ENCODE measurements around the gene CYP19A1.

Gene CYP19A1

DNA sequence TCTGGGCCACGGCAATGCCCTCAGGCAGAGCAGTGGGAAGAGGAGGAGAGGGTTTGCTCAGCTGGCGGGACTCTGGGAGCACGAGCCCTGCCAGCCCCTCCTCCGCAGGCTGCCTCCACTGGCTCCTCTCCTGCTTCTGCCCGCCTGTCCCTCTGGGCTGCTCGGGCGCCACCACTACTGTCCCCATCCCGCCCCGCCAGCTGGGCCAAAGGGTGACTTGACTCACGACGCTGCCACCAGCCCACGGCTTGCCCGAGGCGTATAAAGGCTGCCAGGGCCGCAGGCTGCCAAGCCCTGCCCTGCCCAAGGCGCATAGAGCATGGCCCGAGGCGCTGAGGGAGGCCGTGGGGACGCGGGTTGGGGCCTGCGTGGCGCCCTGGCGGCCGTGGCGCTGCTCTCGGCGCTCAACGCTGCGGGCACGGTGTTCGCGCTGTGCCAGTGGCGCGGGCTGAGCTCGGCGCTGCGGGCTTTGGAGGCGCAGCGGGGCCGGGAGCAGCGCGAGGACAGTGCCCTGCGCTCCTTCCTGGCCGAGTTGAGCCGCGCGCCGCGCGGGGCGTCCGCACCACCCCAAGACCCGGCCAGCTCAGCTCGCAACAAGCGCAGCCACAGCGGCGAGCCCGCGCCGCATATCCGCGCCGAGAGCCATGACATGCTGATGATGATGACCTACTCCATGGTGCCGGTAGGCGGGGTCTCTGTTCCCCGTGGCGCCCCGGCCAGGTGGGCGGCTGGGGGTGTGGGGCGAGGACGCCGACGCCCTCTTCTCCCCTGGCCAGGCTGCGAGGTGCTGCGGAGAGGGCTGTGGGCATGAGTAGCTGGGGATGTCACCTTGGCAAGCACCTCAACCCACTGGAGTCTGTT lies 3.2 kb upstream of the CYP19A1 start, which contains the start of gene GLDN:
Gene GLDN (plus strand): TSS at position 290 of the 861 bp plus-strand sequence. CDS start 30 bp downstream, at position 320.
- Histone ChIP-seq H3K9ac (ENCODE audit: low read length in 2 of 2) (peak within 1 kb of the TSS; percentile 55), H3K27ac (ENCODE audit: low read length) (no peak within 1 kb of the TSS)

DNA sequence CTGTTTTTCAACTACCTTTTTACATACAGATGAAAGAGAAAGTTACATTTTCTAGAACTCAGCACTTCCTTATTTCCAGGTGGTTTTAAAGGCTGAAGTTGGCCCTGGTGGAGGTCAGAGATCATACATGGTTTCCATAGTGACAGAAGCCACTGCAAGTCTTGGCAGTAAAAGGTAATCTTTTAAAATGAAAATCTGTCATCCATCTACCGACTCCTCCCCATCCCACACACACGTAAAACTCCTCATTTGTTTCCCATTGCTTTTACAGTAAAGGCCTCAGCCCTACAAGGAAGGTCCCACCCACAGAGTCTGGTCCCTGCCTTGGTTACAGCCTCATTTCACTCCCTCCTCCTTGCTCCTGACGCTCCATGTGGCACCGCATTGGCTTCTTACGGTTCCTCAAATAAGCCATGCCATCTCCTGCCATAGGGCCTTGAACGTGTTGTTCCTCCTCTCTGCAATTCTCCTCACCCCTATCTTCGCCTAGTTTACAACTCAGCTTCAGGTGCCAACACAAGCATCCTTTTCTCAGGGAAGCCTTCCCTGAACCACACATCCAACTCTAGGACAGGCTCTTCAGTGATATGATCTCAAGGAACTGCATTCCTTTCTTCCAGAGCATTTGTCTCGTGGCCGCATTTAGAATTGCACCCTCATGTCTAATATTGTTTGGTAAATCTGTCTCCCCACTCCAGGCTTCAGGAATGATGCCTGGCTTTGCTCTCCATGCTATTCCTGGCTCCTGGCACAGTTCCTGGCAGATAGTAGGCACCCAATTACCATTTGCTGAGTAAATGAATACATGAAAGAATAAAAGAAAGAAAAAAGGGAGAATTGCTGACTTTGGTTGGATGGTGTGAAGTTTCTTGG lies 2.6 kb downstream of the CYP19A1 start:
- peaks cover 0 to 4% of the 10 kb centered on the region in 2 donors for H3K9me3 ChIP-seq (ENCODE audit: control insufficient read depth in 2 of 2, low read length in 2 of 2)
- peaks cover 41% of the 10 kb centered on the region for H3K4me1 ChIP-seq (ENCODE audit: control insufficient read depth, insufficient read depth, low read length)
- no peaks in the 10 kb centered on the region for H3K36me3 ChIP-seq (ENCODE audit: control insufficient read depth in 2 of 2, insufficient read depth in 2 of 2, low read length in 2 of 2)
- no peaks in the 10 kb centered on the region for H3K27me3 ChIP-seq (ENCODE audit: control insufficient read depth in 1 of 2, insufficient read depth in 2 of 2, low read length in 2 of 2)
- H3K4me3 ChIP-seq (ENCODE audit: low read length in 2 of 2) = peak overlapping the region in 1 of 2 donors; percentile 29
- no peak overlapping the region for H3K9ac ChIP-seq (ENCODE audit: low read length in 2 of 2)
- peak overlapping the region; percentile 58 for H3K27ac ChIP-seq (ENCODE audit: low read length)

More for the DNA sequence above, 3.2 kb upstream of the CYP19A1 start, which contains the start of gene GLDN:
- peaks cover 31% of the 10 kb centered on the region for H3K4me1 ChIP-seq (ENCODE audit: control insufficient read depth, insufficient read depth, low read length)
- no peaks in the 10 kb centered on the region for H3K9me3 ChIP-seq (ENCODE audit: control insufficient read depth in 2 of 2, low read length in 2 of 2)
- H3K27me3 ChIP-seq (ENCODE audit: control insufficient read depth in 1 of 2, insufficient read depth in 2 of 2, low read length in 2 of 2) = no peaks in the 10 kb centered on the region
- no peaks in the 10 kb centered on the region for H3K36me3 ChIP-seq (ENCODE audit: control insufficient read depth in 2 of 2, insufficient read depth in 2 of 2, low read length in 2 of 2)
- H3K4me3 ChIP-seq (ENCODE audit: low read length in 2 of 2) = peak within 1 kb of the TSS; percentile 69 to 76

DNA sequence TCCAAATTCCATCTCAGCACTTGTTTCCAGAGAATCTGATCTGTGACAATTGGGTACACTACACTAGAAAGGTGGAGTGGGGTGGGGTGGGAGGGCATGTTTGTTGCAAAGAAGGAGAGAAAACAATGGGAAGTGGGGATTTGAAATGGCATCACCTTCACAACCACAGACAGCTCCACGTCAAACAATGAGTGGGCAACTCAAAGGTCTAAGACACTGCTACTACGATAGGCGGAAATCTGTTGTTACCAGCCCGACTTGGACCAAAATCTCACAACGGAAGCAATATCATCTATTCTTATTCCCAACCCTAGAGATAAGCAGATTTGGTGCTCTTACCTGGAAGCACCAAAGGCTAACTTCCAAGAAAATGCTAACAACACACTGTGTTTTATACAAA lies 3.3 kb downstream of the CYP19A1 start:
- Histone ChIP-seq H3K36me3 (ENCODE audit: control insufficient read depth in 2 of 2, insufficient read depth in 2 of 2, low read length in 2 of 2) (no peaks in the 10 kb centered on the region), H3K4me1 (ENCODE audit: control insufficient read depth, insufficient read depth, low read length) (peaks cover 41% of the 10 kb centered on the region), H3K4me3 (ENCODE audit: low read length in 2 of 2) (no peak overlapping the region), H3K9me3 (ENCODE audit: control insufficient read depth in 2 of 2, low read length in 2 of 2) (peaks cover 0 to 4% of the 10 kb centered on the region in 2 donors), H3K27ac (ENCODE audit: low read length) (peak overlapping the region; percentile 58), H3K9ac (ENCODE audit: low read length in 2 of 2) (no peak overlapping the region), H3K27me3 (ENCODE audit: control insufficient read depth in 1 of 2, insufficient read depth in 2 of 2, low read length in 2 of 2) (no peaks in the 10 kb centered on the region)

DNA sequence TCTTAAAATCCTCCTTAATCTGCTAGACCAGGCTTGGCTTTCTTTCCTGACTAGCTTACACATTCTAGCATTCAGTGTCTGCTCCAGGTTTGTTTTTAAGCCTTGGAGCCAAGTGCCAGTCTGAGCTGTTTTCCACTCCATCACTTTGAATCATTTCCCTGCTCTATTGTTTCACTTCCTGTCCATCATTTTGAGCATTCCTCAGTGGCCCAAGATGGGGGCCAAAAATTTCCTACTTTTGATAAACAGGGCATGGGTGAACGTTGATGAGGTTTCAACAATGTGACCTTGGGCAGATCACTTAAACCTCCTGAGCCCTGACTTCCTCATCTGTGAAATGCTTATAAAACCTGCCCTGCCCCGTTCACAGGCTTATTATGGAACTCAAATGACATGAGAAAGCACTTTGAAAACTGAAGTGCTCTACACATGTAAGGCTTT lies 4.4 kb downstream of the CYP19A1 start:
- Histone ChIP-seq H3K27me3 (ENCODE audit: control insufficient read depth in 1 of 2, insufficient read depth in 2 of 2, low read length in 2 of 2) (no peaks in the 10 kb centered on the region), H3K9ac (ENCODE audit: low read length in 2 of 2) (no peak overlapping the region), H3K36me3 (ENCODE audit: control insufficient read depth in 2 of 2, insufficient read depth in 2 of 2, low read length in 2 of 2) (no peaks in the 10 kb centered on the region), H3K9me3 (ENCODE audit: control insufficient read depth in 2 of 2, low read length in 2 of 2) (peaks cover 0 to 4% of the 10 kb centered on the region in 2 donors), H3K4me3 (ENCODE audit: low read length in 2 of 2) (no peak overlapping the region), H3K27ac (ENCODE audit: low read length) (no peak overlapping the region), H3K4me1 (ENCODE audit: control insufficient read depth, insufficient read depth, low read length) (peaks cover 41% of the 10 kb centered on the region)

DNA sequence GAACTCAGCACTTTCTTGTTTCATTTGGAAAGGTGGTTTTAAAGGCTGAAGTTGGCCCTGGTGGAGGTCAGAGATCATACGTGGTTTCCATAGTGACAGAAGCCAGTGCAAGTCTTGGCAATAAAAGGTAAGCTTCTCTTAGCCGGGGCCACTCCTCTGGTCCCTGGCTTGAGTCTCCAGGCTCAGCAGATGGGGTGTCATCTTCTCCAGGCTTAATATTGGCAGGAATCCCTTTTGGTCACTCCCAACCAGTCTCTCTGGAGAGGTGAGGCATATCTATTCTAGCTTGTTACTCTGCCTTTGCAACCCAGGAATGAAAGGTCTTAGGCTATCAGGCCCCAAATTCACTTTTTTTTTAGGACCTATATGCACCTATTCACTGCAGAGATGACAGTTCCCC lies 4.8 kb downstream of the CYP19A1 start:
- H3K9ac ChIP-seq (ENCODE audit: low read length in 2 of 2) = no peak overlapping the region
- H3K9me3 ChIP-seq (ENCODE audit: control insufficient read depth in 2 of 2, low read length in 2 of 2) = peaks cover 0 to 4% of the 10 kb centered on the region in 2 donors
- no peaks in the 10 kb centered on the region for H3K36me3 ChIP-seq (ENCODE audit: control insufficient read depth in 2 of 2, insufficient read depth in 2 of 2, low read length in 2 of 2)
- H3K4me3 ChIP-seq (ENCODE audit: low read length in 2 of 2) = no peak overlapping the region
- H3K4me1 ChIP-seq (ENCODE audit: control insufficient read depth, insufficient read depth, low read length) = peaks cover 41% of the 10 kb centered on the region
- H3K27me3 ChIP-seq (ENCODE audit: control insufficient read depth in 1 of 2, insufficient read depth in 2 of 2, low read length in 2 of 2) = no peaks in the 10 kb centered on the region
- H3K27ac ChIP-seq (ENCODE audit: low read length) = no peak overlapping the region

DNA sequence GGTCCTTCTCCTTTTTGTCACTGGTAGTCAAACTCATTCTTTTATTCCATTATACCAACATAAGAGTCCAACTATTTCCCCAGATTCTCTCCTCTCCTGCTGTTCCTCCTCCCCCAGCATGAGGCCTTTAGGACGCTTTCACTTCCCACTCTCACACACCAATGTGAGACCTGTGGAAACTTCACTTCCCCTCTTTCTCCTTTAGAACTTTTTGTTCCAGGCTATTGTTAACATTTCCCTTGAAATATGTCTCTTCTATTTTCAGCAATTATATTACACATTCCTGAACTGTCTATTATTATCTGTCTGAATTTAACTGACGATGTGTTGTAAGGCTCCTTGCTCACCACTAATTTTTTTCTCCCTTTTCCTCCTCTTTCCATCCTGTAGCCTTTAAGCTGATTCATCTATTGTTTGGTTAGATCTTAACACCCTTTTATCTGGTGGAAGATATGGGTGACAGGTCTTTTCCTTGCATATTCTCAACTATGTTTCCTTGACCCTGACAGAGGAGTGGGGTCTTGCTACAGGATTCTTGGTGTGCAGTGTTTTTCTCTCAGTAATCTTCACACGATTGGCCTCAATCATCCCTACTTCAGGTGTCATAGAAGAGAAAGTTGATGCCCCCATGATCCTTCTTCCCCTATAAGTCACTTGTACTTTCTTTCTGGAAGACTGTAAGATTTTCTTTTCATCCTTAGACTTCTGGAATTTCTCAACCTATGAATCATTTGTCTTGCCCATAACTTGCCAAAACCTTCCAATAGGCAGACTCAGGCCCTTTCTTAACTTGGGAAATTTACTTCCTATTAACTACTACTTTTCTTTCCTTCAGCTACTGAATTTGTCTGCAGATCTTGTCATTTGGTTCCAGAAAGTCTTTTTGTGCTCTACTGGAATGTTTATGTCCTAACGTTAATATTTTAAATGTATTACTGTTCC lies 5.9 kb downstream of the CYP19A1 start:
- Histone ChIP-seq H3K4me3 (ENCODE audit: low read length in 2 of 2) (no peak overlapping the region), H3K27me3 (ENCODE audit: control insufficient read depth in 1 of 2, insufficient read depth in 2 of 2, low read length in 2 of 2) (no peaks in the 10 kb centered on the region), H3K4me1 (ENCODE audit: control insufficient read depth, insufficient read depth, low read length) (peaks cover 34% of the 10 kb centered on the region), H3K9ac (ENCODE audit: low read length in 2 of 2) (no peak overlapping the region), H3K27ac (ENCODE audit: low read length) (no peak overlapping the region), H3K9me3 (ENCODE audit: control insufficient read depth in 2 of 2, low read length in 2 of 2) (peaks cover 0 to 4% of the 10 kb centered on the region in 2 donors), H3K36me3 (ENCODE audit: control insufficient read depth in 2 of 2, insufficient read depth in 2 of 2, low read length in 2 of 2) (no peaks in the 10 kb centered on the region)

DNA sequence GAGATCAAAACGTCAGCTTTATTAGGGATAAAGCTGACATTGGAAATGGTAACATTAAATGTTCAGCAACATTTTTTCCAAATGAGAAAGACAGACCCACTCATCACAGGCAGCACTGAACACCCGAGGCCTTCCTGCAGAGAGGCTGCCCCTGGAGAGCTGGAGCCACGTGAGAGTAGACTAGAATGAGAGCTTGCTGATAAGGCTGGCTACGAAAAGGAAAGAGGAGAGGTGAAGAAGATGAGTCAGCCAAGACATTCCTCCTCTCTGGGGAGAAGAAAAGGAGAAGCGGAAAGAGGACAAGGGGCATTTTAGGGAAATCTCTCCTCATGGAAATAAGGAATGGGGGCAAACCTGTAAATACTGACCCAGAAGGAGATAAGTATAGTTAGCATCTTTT lies 7.3 kb downstream of the CYP19A1 start:
- Histone ChIP-seq H3K4me1 (ENCODE audit: control insufficient read depth, insufficient read depth, low read length) (peaks cover 27% of the 10 kb centered on the region), H3K36me3 (ENCODE audit: control insufficient read depth in 2 of 2, insufficient read depth in 2 of 2, low read length in 2 of 2) (no peaks in the 10 kb centered on the region), H3K9me3 (ENCODE audit: control insufficient read depth in 2 of 2, low read length in 2 of 2) (peaks cover 0 to 4% of the 10 kb centered on the region in 2 donors), H3K4me3 (ENCODE audit: low read length in 2 of 2) (no peak overlapping the region), H3K27me3 (ENCODE audit: control insufficient read depth in 1 of 2, insufficient read depth in 2 of 2, low read length in 2 of 2) (no peaks in the 10 kb centered on the region), H3K9ac (ENCODE audit: low read length in 2 of 2) (no peak overlapping the region), H3K27ac (ENCODE audit: low read length) (no peak overlapping the region)

DNA sequence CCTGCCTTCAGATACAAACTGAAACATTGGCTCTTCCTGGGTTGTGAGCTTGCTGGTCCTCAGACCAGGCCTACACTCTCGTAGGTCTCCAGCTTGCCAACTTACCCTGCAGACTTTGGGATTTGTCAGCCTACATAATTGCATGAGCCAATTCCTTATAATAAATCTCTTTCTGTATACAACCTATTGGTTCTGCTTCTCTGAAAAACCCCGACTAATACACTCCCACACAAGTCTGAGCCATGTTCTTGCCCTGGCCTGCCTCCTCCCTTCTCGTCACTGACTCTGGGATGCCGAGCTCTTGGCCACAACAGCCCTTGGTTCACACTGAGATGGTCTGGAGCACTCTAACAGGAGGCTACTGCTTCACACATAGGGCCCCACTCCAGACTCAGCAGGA lies 9.5 kb downstream of the CYP19A1 start:
- no peaks in the 10 kb centered on the region for H3K27me3 ChIP-seq (ENCODE audit: control insufficient read depth in 1 of 2, insufficient read depth in 2 of 2, low read length in 2 of 2)
- H3K4me1 ChIP-seq (ENCODE audit: control insufficient read depth, insufficient read depth, low read length) = peaks cover 10% of the 10 kb centered on the region
- H3K9me3 ChIP-seq (ENCODE audit: control insufficient read depth in 2 of 2, low read length in 2 of 2) = peaks cover 0 to 4% of the 10 kb centered on the region in 2 donors
- H3K9ac ChIP-seq (ENCODE audit: low read length in 2 of 2) = no peak overlapping the region
- no peaks in the 10 kb centered on the region for H3K36me3 ChIP-seq (ENCODE audit: control insufficient read depth in 2 of 2, insufficient read depth in 2 of 2, low read length in 2 of 2)
- H3K4me3 ChIP-seq (ENCODE audit: low read length in 2 of 2) = no peak overlapping the region
- no peak overlapping the region for H3K27ac ChIP-seq (ENCODE audit: low read length)

DNA sequence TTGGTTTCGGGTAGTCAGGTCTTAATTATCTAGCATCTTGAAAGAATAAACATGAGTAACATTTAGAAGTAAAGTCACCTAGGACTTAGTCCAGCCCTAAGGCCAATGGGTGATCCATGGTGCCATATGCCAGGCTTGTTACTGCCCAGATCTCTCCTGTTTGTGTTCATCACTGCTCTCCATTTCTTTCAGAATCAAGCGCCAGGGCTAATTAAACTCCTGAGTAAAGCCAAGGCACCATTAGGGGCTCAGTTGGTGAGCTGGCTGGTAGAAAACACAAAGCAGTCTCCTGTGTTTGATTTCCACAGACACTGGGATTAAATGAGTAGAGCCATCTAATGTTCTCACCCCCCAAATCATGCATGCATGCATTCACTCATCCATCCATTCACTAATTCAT lies 11.3 kb downstream of the CYP19A1 start:
- H3K9me3 ChIP-seq (ENCODE audit: control insufficient read depth in 2 of 2, low read length in 2 of 2) = no peaks in the 10 kb centered on the region
- no peak overlapping the region for H3K27ac ChIP-seq (ENCODE audit: low read length)
- H3K4me1 ChIP-seq (ENCODE audit: control insufficient read depth, insufficient read depth, low read length) = peaks cover 7% of the 10 kb centered on the region
- no peak overlapping the region for H3K9ac ChIP-seq (ENCODE audit: low read length in 2 of 2)
- no peaks in the 10 kb centered on the region for H3K36me3 ChIP-seq (ENCODE audit: control insufficient read depth in 2 of 2, insufficient read depth in 2 of 2, low read length in 2 of 2)
- H3K4me3 ChIP-seq (ENCODE audit: low read length in 2 of 2) = no peak overlapping the region
- no peaks in the 10 kb centered on the region for H3K27me3 ChIP-seq (ENCODE audit: control insufficient read depth in 1 of 2, insufficient read depth in 2 of 2, low read length in 2 of 2)

DNA sequence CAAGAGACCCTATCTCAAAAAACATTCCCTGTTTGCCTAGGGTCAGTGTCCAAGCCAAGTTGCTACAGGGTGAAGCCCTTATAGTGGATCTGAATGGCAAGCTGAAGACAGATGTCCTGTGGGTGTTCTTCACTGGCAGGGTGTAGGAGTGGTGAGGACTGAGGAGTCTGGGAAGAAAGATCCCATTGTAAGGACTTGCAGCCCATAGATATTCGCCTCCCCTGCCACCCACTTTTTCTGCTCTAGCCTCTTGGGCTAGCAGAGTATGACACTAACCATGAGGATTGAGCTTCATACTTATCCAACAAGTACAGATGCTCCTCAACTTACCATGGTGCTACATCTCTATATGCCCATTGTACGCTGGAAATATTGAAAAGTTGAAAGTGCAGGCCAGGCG lies 13.2 kb downstream of the CYP19A1 start:
- Histone ChIP-seq H3K9ac (ENCODE audit: low read length in 2 of 2) (no peak overlapping the region), H3K9me3 (ENCODE audit: control insufficient read depth in 2 of 2, low read length in 2 of 2) (no peaks in the 10 kb centered on the region), H3K27ac (ENCODE audit: low read length) (no peak overlapping the region), H3K4me3 (ENCODE audit: low read length in 2 of 2) (no peak overlapping the region), H3K27me3 (ENCODE audit: control insufficient read depth in 1 of 2, insufficient read depth in 2 of 2, low read length in 2 of 2) (no peaks in the 10 kb centered on the region), H3K36me3 (ENCODE audit: control insufficient read depth in 2 of 2, insufficient read depth in 2 of 2, low read length in 2 of 2) (no peaks in the 10 kb centered on the region), H3K4me1 (ENCODE audit: control insufficient read depth, insufficient read depth, low read length) (peaks cover 10% of the 10 kb centered on the region)

Measured in stomach smooth muscle (tissue), 2 donors.